PC-3 (cell line): ENCODE data around the gene CARHSP1.

ENCODE experiments used
- EZH2phosphoT487 ChIP-seq: fragments of 300-600 bp; sonication (generic); IDR thresholded peaks from 2 replicates; pipeline ENCODE4 v1.6.1; 2018; ENCODE audit warnings: mild to moderate bottlenecking, antibody characterized with exemption, low read length, borderline replicate concordance
- TF ChIP-seq, protein P1 (sequence below): fragments of 300-600 bp; sonication (generic); conservative IDR thresholded peaks from 2 replicates; pipeline ENCODE4 v1.5.1; 2017; ENCODE audit warnings: antibody characterized with exemption, low read depth, mild to moderate bottlenecking, low read length

DNA sequence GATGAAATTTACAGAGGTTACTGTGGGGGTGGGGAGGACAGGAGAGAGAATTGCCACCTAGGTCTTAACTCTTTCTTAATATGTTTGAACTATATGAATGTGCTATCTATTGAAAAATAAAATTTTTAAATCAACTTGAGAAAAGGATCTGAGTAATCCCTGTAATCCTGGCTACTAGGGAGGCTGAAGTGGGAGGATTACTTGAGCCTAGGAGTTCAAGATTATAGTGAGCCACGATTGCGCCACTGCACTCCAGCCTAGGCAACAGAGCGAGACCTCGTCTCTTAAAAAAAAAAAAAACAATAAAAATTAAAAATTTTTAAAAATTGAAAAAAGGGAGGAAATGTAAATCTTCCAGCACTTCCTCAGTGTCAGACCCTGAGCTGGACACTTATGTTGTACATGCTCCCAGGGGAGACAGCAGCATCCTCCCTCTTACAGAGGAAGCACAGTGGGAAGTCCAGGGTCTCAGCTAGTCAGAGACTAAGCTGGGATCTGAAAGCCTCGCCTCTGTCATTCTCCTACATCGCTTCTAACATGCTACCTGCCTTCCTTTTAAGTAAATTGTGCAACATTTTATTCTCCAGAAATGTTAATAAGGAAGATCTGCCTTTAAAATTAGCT is 49.3 kb downstream of the CARHSP1 start:
- TF ChIP-seq, protein P1, sequence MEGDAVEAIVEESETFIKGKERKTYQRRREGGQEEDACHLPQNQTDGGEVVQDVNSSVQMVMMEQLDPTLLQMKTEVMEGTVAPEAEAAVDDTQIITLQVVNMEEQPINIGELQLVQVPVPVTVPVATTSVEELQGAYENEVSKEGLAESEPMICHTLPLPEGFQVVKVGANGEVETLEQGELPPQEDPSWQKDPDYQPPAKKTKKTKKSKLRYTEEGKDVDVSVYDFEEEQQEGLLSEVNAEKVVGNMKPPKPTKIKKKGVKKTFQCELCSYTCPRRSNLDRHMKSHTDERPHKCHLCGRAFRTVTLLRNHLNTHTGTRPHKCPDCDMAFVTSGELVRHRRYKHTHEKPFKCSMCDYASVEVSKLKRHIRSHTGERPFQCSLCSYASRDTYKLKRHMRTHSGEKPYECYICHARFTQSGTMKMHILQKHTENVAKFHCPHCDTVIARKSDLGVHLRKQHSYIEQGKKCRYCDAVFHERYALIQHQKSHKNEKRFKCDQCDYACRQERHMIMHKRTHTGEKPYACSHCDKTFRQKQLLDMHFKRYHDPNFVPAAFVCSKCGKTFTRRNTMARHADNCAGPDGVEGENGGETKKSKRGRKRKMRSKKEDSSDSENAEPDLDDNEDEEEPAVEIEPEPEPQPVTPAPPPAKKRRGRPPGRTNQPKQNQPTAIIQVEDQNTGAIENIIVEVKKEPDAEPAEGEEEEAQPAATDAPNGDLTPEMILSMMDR = no peak
- TF ChIP-seq EZH2phosphoT487 = no peak
